H9 (cell line): Measurements from ENCODE around the gene CCDC170. TPM values are rescaled to one million over a fixed set of nuclear protein-coding genes. Genes with fewer than 3 reads are reported as not detected.

ENCODE experiments used
- DNase-seq: peaks from one replicate; pipeline ENCODE4 v3.0.0-alpha.2; 2017
- H2AFZ ChIP-seq: one replicate; pipeline ENCODE4 v1.6.1; 2013; ENCODE audit warnings: mild to moderate bottlenecking, low read length, control low read depth, moderate library complexity
- H2AK5ac ChIP-seq: 2 replicates; pipeline ENCODE4 v1.6.1; 2013; ENCODE audit warnings: low read length, control low read depth, mixed read lengths; ENCODE audit not compliant: insufficient read length
- H2BK120ac ChIP-seq: one replicate; pipeline ENCODE4 v1.6.1; 2013; ENCODE audit warnings: low read depth, mild to moderate bottlenecking, low read length, control low read depth, inconsistent platforms; ENCODE audit not compliant: poor library complexity, severe bottlenecking
- H2BK12ac ChIP-seq: 2 replicates; pipeline ENCODE4 v1.6.1; 2013; ENCODE audit warnings: low read length, control low read depth, mixed read lengths, low read depth; ENCODE audit not compliant: insufficient read length
- H2BK15ac ChIP-seq: 2 replicates; pipeline ENCODE4 v1.6.1; 2013; ENCODE audit warnings: low read depth, low read length, control low read depth
- H2BK20ac ChIP-seq: one replicate; pipeline ENCODE4 v1.6.1; 2013; ENCODE audit warnings: low read depth, mild to moderate bottlenecking, low read length, control low read depth, inconsistent platforms; ENCODE audit not compliant: poor library complexity, severe bottlenecking
- H2BK5ac ChIP-seq: 2 replicates; pipeline ENCODE4 v1.6.1; 2013; ENCODE audit warnings: low read length, control low read depth, mixed read lengths; ENCODE audit not compliant: insufficient read length
- H3K14ac ChIP-seq: 2 replicates; pipeline ENCODE4 v1.6.1; 2013; ENCODE audit warnings: low read length, control low read depth; ENCODE audit not compliant: insufficient read depth
- H3K18ac ChIP-seq: 2 replicates; pipeline ENCODE4 v1.6.1; 2013; ENCODE audit warnings: low read depth, mild to moderate bottlenecking, mixed read lengths, low read length, control low read depth; ENCODE audit not compliant: insufficient read length
- H3K23ac ChIP-seq: 2 replicates; pipeline ENCODE4 v1.6.1; 2013; ENCODE audit warnings: low read length, control low read depth, mixed read lengths, low read depth; ENCODE audit not compliant: insufficient read length
- H3K23me2 ChIP-seq: 2 replicates; pipeline ENCODE4 v1.6.1; 2013; ENCODE audit warnings: low read depth, mild to moderate bottlenecking, mixed read lengths, low read length, control low read depth; ENCODE audit not compliant: insufficient read length, poor library complexity, severe bottlenecking
- H3K27ac ChIP-seq: 2 replicates; pipeline ENCODE4 v1.5.1; 2013; ENCODE audit warnings: low read length, control low read depth, mixed read lengths, low read depth; ENCODE audit not compliant: insufficient read length
- H3K27me3 ChIP-seq: 2 replicates; pipeline ENCODE4 v1.6.1; 2013; ENCODE audit warnings: low read length, control low read depth, inconsistent platforms; ENCODE audit not compliant: insufficient read depth
- H3K4ac ChIP-seq: 2 replicates; pipeline ENCODE4 v1.6.1; 2013; ENCODE audit warnings: low read depth, mild to moderate bottlenecking, control low read depth, inconsistent platforms, low read length, moderate library complexity
- H3K4me1 ChIP-seq: 2 replicates; pipeline ENCODE4 v1.6.1; 2013; ENCODE audit warnings: low read length, control low read depth, inconsistent platforms; ENCODE audit not compliant: insufficient read depth
- H3K4me2 ChIP-seq: 2 replicates; pipeline ENCODE4 v1.6.1; 2013; ENCODE audit warnings: low read length, control low read depth, mixed read lengths; ENCODE audit not compliant: insufficient read length, insufficient read depth
- H3K56ac ChIP-seq: 2 replicates; pipeline ENCODE4 v1.6.1; 2013; ENCODE audit warnings: low read depth, mild to moderate bottlenecking, mixed read lengths, low read length, control low read depth; ENCODE audit not compliant: insufficient read length
- H3K79me1 ChIP-seq: 2 replicates; pipeline ENCODE4 v1.6.1; 2013; ENCODE audit warnings: low read depth, mild to moderate bottlenecking, moderate library complexity, low read length, control low read depth, inconsistent platforms; ENCODE audit not compliant: insufficient read depth, poor library complexity, severe bottlenecking
- H3K79me2 ChIP-seq: 2 replicates; pipeline ENCODE4 v1.6.1; 2013; ENCODE audit warnings: low read length, control low read depth, inconsistent platforms; ENCODE audit not compliant: insufficient read depth
- H3K9ac ChIP-seq: 2 replicates; pipeline ENCODE4 v1.6.1; 2013; ENCODE audit warnings: low read length, control low read depth, mixed read lengths; ENCODE audit not compliant: insufficient read length; ENCODE audit errors: extremely low read depth
- H3K9me3 ChIP-seq: one replicate; pipeline ENCODE4 v1.6.1; 2013; ENCODE audit warnings: low read depth, low read length, inconsistent platforms; ENCODE audit not compliant: control insufficient read depth
- H3T11ph ChIP-seq: one replicate; pipeline ENCODE4 v1.6.1; 2013; ENCODE audit warnings: mild to moderate bottlenecking, low read length, control low read depth, inconsistent platforms
- H4K20me1 ChIP-seq: one replicate; pipeline ENCODE4 v1.6.1; 2013; ENCODE audit not compliant: control insufficient read depth, insufficient read length, insufficient read depth
- H4K5ac ChIP-seq: 2 replicates; pipeline ENCODE4 v1.6.1; 2013; ENCODE audit warnings: low read depth, mild to moderate bottlenecking, mixed read lengths, low read length, control low read depth; ENCODE audit not compliant: insufficient read length
- H4K8ac ChIP-seq: replicated peaks from 2 replicates; pipeline ENCODE4 v1.6.1; 2013; ENCODE audit warnings: low read length, control low read depth, mixed read lengths, low read depth; ENCODE audit not compliant: insufficient read length
- H4K91ac ChIP-seq: 2 replicates; pipeline ENCODE4 v1.6.1; 2013; ENCODE audit warnings: low read depth, mild to moderate bottlenecking, moderate library complexity, mixed read lengths, low read length, control low read depth; ENCODE audit not compliant: insufficient read length
- H3K27ac Mint-ChIP-seq, 3 experiments: 2 replicates in 2 of 3; 3 replicates in 1 of 3; pipeline ENCODE4 v1.8.0; 2020 to 2021; ENCODE audit warnings: mixed read lengths in 3 of 3, mild to moderate bottlenecking in 1 of 3, moderate library complexity in 1 of 3
- H3K27me3 Mint-ChIP-seq: 2 replicates; pipeline ENCODE4 v1.8.0; 2021; ENCODE audit warnings: low read depth, mild to moderate bottlenecking, moderate library complexity, mixed read lengths
- H3K36me3 Mint-ChIP-seq, 3 experiments: 2 replicates in 2 of 3; 3 replicates in 1 of 3; pipeline ENCODE4 v1.8.0; 2020 to 2021; ENCODE audit warnings: low read depth in 3 of 3, mixed read lengths in 3 of 3; ENCODE audit not compliant: insufficient read depth in 1 of 3
- H3K4me1 Mint-ChIP-seq, 2 experiments: 2 replicates each; pipeline ENCODE4 v1.8.0; 2020; ENCODE audit warnings: mixed read lengths in 2 of 2
- H3K4me3 Mint-ChIP-seq, 2 experiments: 2 replicates in 1 of 2; 3 replicates in 1 of 2; pipeline ENCODE4 v1.8.0; 2020 to 2021; ENCODE audit warnings: mild to moderate bottlenecking in 2 of 2, mixed read lengths in 2 of 2, moderate library complexity in 1 of 2
- H3K9me3 Mint-ChIP-seq, 2 experiments: 2 replicates in 1 of 2; 3 replicates in 1 of 2; pipeline ENCODE4 v1.8.0; 2020; ENCODE audit warnings: mild to moderate bottlenecking in 2 of 2, mixed read lengths in 2 of 2, moderate library complexity in 1 of 2
- total RNA-seq: library from RNA; stranded (reverse); gene quantifications from 2 replicates; pipeline ENCODE4 v1.2.1, GENCODE V29; 2021
- TF ChIP-seq, protein P1 (sequence below): fragments of 200-600 bp; sonication (generic); conservative IDR thresholded peaks from 3 replicates; pipeline ENCODE4 v1.8.0; 2021; ENCODE audit warnings: antibody characterized with exemption, mild to moderate bottlenecking

Gene CCDC170
- total RNA-seq, 1 experiment from 2014 or later, result 0.07 TPM

DNA sequence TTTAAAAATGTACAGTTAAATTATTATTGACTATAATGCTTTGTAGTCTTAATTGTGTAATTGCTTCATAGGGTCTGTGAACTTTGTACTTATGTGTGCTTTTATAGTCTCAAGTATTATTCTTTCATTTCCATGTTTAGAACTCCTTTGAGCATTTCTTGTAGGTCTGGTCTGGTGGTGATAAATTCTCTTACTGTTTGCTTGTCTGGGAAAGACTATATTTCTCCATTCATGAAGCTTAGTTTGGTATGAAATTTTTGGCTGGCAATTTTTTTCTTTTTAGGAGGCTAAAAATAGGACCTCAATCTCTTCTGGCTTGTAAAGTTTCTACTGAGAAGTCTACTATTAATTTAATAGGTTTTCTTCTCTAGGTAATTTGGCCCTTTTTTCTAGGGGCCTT, 67.4 kb downstream of the CCDC170 start:
- Mint-ChIP-seq H3K36me3 (peaks cover 0 to 11% (median 6%) of the 10 kb centered on the region in 3 experiments; a peak in 4 of 7 replicates), H3K9me3 (peaks cover 23 to 34% of the 10 kb centered on the region in 2 experiments), H3K4me1 (no peaks in the 10 kb centered on the region), H3K27me3 (0 out of 2 replicates have a peak, but pooled peaks cover 2% of the 10 kb centered on the region), H3K4me3 (no peak overlapping the region), H3K27ac (no peak overlapping the region)
- Histone ChIP-seq H2BK120ac (no peak overlapping the region), H4K91ac (no peak overlapping the region), H3K27me3 (no peaks in the 10 kb centered on the region), H4K5ac (no peak overlapping the region), H3K4ac (no peak overlapping the region), H3T11ph (no peak overlapping the region), H3K4me2 (no peak overlapping the region), H3K9ac (no peak overlapping the region), H3K79me2 (no peaks in the 10 kb centered on the region), H4K8ac (no peak overlapping the region), H2BK12ac (no peak overlapping the region), H3K79me1 (no peaks in the 10 kb centered on the region), H3K23ac (no peak overlapping the region), H3K56ac (no peak overlapping the region), H3K23me2 (no peaks in the 10 kb centered on the region), H4K20me1 (no peaks in the 10 kb centered on the region), H2BK20ac (no peak overlapping the region), H2BK5ac (no peak overlapping the region), H3K14ac (no peak overlapping the region), H3K9me3 (no peaks in the 10 kb centered on the region), H2AFZ (no peak overlapping the region), H2AK5ac (no peak overlapping the region), H3K4me1 (no peaks in the 10 kb centered on the region), H3K18ac (no peak overlapping the region), H2BK15ac (no peak overlapping the region), H3K27ac (no peak overlapping the region)
- DNase-seq, result no peak
- TF ChIP-seq, protein P1, sequence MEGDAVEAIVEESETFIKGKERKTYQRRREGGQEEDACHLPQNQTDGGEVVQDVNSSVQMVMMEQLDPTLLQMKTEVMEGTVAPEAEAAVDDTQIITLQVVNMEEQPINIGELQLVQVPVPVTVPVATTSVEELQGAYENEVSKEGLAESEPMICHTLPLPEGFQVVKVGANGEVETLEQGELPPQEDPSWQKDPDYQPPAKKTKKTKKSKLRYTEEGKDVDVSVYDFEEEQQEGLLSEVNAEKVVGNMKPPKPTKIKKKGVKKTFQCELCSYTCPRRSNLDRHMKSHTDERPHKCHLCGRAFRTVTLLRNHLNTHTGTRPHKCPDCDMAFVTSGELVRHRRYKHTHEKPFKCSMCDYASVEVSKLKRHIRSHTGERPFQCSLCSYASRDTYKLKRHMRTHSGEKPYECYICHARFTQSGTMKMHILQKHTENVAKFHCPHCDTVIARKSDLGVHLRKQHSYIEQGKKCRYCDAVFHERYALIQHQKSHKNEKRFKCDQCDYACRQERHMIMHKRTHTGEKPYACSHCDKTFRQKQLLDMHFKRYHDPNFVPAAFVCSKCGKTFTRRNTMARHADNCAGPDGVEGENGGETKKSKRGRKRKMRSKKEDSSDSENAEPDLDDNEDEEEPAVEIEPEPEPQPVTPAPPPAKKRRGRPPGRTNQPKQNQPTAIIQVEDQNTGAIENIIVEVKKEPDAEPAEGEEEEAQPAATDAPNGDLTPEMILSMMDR, result no peak
